ENCODE results near the gene ST6GAL1.

- TF ChIP-seq CTCF (IDR thresholded peaks at IDR 0.05) (no peak), POLR2A (IDR thresholded peaks at IDR 0.05) (no peak)
These were observed 30.0 kb downstream of the ST6GAL1 start for GRCh38 chr3:186960347-186960746.

Data from heart left ventricle (tissue), 13 donors.